HTERT RPE-1 (cell line): ENCODE measurements around the gene DYNLL2.
"Not testable (repeated sequence)": the region's sequence is repeated elsewhere in the genome, so short reads cannot be mapped to it uniquely, and the experiment has no call there.

ENCODE experiments used
- in situ Hi-C: fragments of 300-500 bp; cut with MboI; formaldehyde crosslinking; loops from 4 replicates; pipeline ENCODE4 v1.14.3; 2020; ENCODE audit warnings: low sequenced_read_pairs

DYNLL2 gene

GRCh38 chr17:58100506-58100905, 17.3 kb downstream of the DYNLL2 start:
- in situ Hi-C loops: no loop called here

DNA sequence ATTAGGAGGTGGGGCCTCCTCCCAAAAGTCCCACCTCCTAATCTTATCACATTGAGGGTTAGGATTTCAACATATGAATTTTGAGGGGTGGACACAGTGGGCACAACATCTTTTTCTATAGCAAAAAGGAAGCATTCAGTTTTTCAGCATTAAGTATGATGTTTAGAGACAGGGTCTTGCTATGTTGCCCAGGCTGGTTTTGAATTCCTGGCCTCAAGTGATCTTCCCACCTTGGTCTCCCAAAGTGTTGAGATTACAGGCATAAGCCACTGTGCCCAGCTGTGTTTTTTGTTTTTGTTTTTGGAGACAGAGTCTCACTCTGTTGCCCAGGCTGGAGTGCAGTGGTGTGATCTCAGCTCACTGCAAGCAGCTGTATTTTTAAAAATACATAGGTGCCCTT, 18.7 kb downstream of the DYNLL2 start:
- in situ Hi-C loops: not testable (repeated sequence)

DNA sequence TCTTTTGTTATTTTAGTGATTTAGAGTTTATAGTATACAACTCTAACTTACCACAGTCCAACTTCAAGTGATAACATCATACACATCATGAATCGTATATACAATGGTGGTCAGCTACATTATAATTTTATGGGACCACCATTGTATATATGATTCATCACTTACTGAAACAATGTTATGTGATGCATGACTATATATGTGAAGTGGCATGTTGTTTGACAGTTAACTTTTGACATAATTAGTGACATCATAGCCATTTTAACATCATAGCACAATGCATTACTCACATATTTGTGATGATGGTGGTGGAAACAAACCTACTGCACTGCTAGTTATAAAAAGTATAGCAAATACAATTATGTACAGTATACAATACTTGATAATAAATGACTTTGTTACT, 21.9 kb downstream of the DYNLL2 start:
- in situ Hi-C loops: no loop called here

- in situ Hi-C loops: no loop called here
These were observed 24.1 kb downstream of the DYNLL2 start for GRCh38 chr17:58107306-58107705.

DNA sequence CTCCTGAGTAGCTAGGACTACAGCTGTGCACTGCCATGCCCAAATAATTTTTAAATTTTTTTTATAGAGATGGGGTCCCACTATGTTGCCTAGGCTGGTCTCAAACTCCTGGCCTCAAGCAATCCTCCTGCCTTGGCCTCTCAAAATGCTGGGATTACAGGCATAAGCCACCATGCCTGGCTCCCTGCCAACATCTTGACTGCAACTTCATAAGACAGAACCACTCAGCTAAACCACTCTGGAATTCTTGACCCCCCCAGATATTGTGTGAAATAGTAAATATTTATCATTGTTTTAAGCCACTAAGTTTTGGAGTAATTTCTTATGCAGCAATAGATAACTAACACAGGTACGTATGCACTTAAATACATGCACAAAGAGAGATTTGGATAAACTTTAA, 26.0 kb downstream of the DYNLL2 start:
- in situ Hi-C loops: no loop called here

DNA sequence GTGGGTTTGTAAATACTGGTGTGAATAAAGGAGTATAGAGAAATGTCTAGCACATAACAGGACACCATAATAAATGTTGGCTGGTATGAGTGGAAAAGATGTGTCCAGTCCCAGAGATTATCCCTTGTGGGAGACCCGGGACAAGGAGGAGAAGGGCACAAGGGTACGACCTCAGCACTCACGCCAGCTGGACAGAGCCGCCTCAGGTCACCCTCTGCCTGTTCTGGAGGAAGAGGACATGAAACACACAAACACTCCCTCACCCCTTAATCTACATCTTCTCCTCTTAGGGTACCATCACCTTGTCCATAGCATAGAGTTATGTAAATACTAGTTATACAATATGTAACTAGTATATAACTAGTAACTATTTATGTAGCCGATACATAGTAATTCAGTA, 26.8 kb downstream of the DYNLL2 start:
- in situ Hi-C loops: no loop called here

GRCh38 chr17:58111676-58112075, 28.5 kb downstream of the DYNLL2 start:
- in situ Hi-C loops: no loop called here

GRCh38 chr17:58112970-58113631, 29.9 kb downstream of the DYNLL2 start:
- in situ Hi-C loops: no loop called here

- in situ Hi-C loops: no loop called here
These were observed 30.7 kb downstream of the DYNLL2 start for GRCh38 chr17:58113947-58114346.

DNA sequence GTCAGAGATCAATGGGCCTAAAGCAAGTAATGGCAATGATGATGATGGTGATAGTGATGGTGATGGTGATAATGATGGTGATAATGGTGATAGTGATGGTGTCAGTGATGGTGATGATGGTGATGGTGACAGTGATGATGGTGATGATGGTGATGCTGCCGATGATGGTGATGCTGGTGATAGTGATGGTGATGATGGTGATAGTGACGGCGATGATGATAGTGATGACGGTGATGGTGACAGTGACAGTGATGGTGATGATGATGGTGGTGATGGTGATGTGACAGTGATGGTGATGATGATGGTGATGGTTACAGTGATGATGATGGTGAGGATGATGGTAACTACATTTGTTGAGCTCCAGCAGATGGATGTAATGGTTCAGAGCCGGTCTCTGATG, 34.2 kb downstream of the DYNLL2 start:
- in situ Hi-C loops: no loop called here

GRCh38 chr17:58119491-58119890, 36.3 kb downstream of the DYNLL2 start:
- in situ Hi-C loops: no loop called here

GRCh38 chr17:58120195-58120822, 37.1 kb downstream of the DYNLL2 start:
- in situ Hi-C loops: no loop called here

- in situ Hi-C loops: no loop called here
These were observed 38.7 kb downstream of the DYNLL2 start for GRCh38 chr17:58121925-58122324.

DNA sequence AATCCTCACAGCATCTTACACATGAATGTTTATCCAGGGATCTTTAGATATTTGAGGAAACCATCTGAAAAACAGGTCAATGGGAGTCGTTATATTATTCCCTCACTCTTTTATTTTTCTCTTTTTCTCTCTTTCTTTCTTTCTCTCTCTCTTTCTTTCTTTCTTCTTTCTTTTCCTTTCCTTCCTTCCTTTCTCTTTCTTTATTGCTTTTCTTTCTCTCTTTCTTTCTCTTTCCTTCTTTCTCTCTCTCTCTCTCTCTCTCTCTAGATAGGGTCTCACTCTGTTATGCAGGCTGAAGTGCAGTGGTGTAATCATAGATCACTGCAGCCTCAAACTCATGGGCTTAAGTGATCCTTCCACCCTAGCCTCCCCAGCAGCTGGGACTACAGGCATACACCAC, 44.6 kb downstream of the DYNLL2 start:
- in situ Hi-C loops: no loop called here

- in situ Hi-C loops: not testable (repeated sequence)
These were observed 49.5 kb downstream of the DYNLL2 start for GRCh38 chr17:58132697-58133096.

DNA sequence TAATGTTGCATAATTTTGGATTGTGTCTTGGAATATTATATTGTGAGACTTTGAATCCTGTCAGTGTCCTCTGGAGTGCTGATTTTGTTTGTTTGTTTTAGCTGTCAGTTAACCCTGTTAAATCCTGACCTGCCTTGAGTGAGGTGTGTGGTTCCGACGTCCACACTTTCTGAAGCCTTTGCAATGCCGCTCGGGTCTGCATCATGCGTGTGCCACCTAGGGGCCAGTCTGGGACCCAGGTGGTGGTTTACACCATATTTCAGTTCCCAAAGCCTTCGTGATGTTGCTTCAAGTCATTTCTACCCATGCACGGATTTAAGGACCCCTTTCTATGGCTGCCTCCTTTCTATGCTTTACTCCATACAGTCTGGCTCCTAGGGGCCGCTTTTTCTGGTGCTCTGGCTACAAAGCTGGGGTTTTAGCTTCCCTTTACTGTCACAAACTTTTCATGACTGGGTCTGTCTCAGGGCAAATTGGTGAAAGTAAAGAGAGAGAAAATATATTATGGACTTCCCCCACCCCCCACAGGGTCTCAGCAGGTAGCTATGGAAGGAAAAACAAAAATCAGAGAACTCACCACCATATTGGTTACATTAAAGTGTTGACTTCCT, 53.6 kb downstream of the DYNLL2 start:
- in situ Hi-C loops: no loop called here

GRCh38 chr17:58141505-58141904, 58.3 kb downstream of the DYNLL2 start:
- in situ Hi-C loops: no loop called here

- in situ Hi-C loops: not testable (repeated sequence)
These were observed 60.1 kb downstream of the DYNLL2 start for GRCh38 chr17:58143335-58143734.

- in situ Hi-C loops: no loop called here
These were observed 61.6 kb downstream of the DYNLL2 start for GRCh38 chr17:58144801-58145200.
